Fibroblast of skin of right biceps (primary cell): Measurements from ENCODE around the gene PLK5.
"Not testable (repeated sequence)": the region's sequence is repeated elsewhere in the genome, so short reads cannot be mapped to it uniquely, and the experiment has no call there.

Source experiments
- DNase-seq: peaks from one replicate; pipeline ENCODE4 v3.0.0-alpha.2; 2013

The PLK5 gene

GRCh38 chr19:1526979-1527649, 3.2 kb downstream of the PLK5 start:
- DNase-seq, result no peak

- no peak for DNase-seq
Measured at GRCh38 chr19:1527650-1528309, 3.9 kb downstream of the PLK5 start.

- no peak for DNase-seq
Measured at GRCh38 chr19:1528596-1529429, 4.9 kb downstream of the PLK5 start.

- DNase-seq, result no peak
Measured at GRCh38 chr19:1529430-1529816, 5.5 kb downstream of the PLK5 start.

GRCh38 chr19:1530856-1531255, 7.0 kb downstream of the PLK5 start:
- not testable (repeated sequence) for DNase-seq

- DNase-seq, result no peak
Measured at GRCh38 chr19:1531587-1531986, 7.7 kb downstream of the PLK5 start.

- no peak for DNase-seq
Measured at GRCh38 chr19:1532003-1532402, 8.1 kb downstream of the PLK5 start.

GRCh38 chr19:1533510-1534150, 9.8 kb downstream of the PLK5 start:
- DNase-seq, result no peak

GRCh38 chr19:1534972-1535371, 11.1 kb downstream of the PLK5 start:
- no peak for DNase-seq

GRCh38 chr19:1535699-1536098, 11.8 kb downstream of the PLK5 start:
- not testable (repeated sequence) for DNase-seq

- no peak for DNase-seq
Measured at GRCh38 chr19:1538978-1539377, 15.1 kb downstream of the PLK5 start.

- DNase-seq, result not testable (repeated sequence)
Measured at GRCh38 chr19:1539749-1540148, 15.9 kb downstream of the PLK5 start.

- no peak for DNase-seq
Measured at GRCh38 chr19:1540365-1540925, 16.6 kb downstream of the PLK5 start.

GRCh38 chr19:1549332-1549945, 25.6 kb downstream of the PLK5 start:
- no peak for DNase-seq

- DNase-seq, result no peak
Measured at GRCh38 chr19:1551068-1552040, 27.5 kb downstream of the PLK5 start.

GRCh38 chr19:1553415-1553814, 29.5 kb downstream of the PLK5 start:
- no peak for DNase-seq

GRCh38 chr19:1554968-1555367, 31.1 kb downstream of the PLK5 start:
- no peak for DNase-seq

- DNase-seq, result no peak
Measured at GRCh38 chr19:1555487-1556389, 31.9 kb downstream of the PLK5 start.

- no peak for DNase-seq
Measured at GRCh38 chr19:1556390-1557070, 32.7 kb downstream of the PLK5 start.

- no peak for DNase-seq
Measured at GRCh38 chr19:1558552-1558951, 34.7 kb downstream of the PLK5 start.
